HG03060 (cell line): ENCODE data around the gene CD99L2.

Source experiments
- ATAC-seq: cut with Tn5 transposase; IDR thresholded peaks from one replicate; pipeline ENCODE4 v1.9.1; 2021; ENCODE audit warnings: low read depth, moderate number of reproducible peaks; ENCODE audit not compliant: unreplicated experiment

CD99L2 gene

GRCh38 chrX:150767045-150767395, 131.4 kb downstream of the CD99L2 start:
- ATAC-seq, result no peak

DNA sequence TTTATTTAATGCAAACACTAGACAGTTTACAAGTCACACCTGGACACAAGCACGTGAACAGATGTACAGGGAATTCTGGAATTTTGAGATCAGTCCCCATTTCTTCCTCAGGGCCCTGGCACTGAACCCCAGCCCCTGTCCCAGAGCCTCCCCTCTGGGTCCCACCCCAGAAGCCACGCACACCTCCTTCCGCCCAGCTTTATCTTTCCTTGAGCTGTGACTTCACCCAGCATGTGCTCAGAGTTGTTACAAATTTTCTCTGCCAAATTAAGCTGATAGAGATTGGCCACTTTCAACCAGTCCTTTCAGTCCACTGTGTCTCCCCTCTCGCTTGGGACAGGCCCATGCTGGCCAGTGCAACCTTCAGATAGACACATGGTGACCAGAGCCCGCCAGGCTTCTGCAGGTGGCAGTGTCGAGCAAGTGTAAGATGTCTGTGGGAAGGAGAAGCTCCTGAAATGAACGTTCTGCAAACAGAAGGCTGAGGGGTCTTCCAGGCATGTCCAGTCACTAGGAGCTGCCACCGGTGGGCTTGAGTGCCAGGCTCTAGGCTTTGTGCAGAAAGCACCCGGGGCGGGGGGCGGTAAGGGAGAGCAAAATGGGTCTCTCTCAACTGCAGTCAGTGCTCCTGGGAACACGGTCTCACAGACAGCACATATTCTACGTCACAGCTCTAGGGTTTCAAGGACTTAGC, 132.0 kb downstream of the CD99L2 start:
- ATAC-seq, result no peak

DNA sequence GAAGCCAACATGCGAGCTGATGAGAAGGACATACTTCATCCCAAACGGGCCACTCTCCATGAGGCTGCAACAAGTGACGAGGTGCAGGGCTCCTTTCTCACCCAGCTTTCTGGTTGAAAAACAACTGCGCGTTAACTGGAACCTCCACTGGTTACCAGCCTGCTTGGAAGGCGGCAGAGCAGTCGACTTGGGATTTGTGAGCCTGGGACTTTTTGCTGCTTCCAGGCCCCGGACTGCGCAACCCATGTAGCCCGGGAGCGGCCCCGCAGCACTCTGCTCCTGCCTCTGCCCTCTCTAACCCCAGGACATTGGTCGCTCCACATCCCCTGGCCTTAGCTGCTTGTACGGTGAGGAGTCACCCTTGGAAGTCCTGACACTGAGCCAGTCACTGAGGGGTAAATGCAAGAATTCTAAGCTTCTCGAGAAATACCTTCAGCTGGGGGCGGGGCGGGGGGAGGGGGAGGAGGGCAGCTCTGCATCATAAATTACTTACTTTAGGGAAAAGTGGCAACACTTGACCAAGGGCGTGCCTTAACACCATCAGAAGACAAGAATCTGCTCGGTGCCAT, 132.6 kb downstream of the CD99L2 start:
- ATAC-seq, result no peak

DNA sequence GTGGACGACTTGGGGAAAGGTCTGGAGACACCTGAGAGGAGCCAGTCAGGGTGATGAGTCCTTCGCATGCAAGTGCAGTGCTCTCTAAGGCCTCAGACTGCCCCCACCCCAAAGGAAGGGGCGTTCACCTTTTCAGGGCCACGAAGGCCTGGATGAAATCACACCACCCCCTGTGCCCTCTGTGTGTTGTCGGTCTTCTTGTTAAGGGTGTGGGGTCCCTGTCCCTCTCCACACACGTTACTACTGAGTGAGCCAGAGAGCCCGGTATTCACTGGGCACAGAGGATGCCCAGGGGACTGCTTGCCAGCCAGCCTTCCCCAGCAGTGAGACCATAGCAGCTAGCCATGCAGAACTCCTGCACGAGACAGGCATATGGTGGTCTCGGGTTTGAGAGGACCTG, 133.2 kb downstream of the CD99L2 start:
- ATAC-seq, result no peak

DNA sequence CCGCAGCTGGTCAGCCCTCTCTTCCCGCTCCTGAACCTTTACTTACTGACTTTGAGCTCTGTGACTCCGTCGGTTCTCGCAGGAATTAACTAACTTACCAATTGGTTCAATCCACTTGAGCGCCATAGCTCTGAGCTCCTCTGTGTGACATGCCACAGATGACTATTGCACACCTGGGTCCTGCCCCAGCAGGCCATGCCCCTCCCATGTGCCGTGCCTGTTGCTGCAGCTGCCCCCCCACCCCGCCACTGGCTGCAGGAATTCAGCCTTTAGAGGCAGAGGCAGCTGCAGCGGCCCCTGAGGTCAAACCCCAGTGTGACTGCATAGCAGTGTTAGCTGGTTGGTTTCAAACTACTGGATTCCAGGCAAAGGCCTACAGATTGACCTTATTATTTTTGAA, 134.7 kb downstream of the CD99L2 start:
- ATAC-seq, result no peak

DNA sequence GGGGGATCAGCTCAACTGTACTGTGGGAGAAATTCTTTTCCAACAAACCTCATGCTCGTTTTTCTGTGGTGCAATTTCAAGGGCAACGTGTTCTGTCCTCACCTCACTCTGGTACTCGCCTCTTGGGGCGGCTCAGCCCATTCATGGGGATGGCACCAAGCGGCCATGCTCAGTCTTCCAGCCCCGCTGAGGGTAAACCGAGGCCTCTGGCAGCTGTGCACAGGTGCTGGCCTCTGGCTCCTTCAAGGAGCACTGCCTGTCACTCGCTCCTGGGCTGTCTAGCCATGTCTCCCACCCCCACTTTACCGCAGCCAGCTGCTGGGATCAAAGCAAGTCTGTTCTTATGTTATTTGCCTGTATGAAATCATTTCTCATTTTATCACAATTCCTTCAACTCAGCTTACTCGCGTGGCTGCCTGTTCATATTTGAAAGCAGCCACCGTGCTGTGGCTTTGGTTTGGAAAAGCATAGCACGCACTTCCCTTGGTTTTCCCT, 135.1 kb downstream of the CD99L2 start:
- ATAC-seq, result no peak

DNA sequence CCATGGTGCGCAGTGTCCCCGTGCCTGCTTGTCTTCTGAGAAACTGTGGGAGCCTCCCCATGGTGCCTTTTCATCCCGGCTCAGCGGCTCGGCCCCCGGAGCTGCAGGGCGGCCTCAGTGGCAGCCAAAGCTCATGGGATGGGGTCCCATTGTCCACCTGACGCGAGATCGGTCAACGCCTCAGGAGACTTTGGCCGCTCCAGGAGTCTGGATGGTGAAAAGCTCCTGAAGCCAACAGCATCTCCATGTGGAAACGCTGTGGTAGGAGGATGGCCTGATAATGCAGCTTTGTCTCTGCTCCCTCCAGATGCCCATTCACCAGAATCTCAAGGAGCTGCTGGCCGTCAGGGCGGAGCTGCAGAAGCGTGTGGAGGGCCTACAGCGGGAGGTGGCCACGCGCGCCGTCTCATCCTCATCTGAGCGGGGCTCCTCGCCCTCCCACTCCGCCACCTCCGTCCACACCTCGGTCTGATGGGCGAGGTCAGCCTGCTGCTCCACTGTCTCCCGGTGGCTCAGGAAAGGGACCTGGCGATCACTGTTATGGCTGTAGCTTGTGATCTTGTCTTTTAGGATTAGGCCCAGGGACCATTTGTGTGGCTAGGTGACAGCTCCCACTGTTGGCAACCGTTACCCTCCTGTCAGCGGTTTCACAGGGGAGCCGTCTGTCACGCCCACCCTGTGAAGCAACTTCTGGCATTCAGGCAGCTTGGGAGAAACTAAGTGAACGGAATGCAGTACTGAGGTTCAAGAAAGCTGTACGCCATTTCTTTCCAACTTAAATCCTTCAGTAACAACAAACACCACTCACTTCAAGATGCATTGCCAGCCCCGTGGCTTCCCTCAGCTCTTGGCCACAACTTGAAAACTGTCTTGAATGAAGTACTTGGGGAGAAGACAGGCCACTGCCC, 136.0 kb downstream of the CD99L2 start:
- ATAC-seq, result no peak

GRCh38 chrX:150761819-150762216, 136.7 kb downstream of the CD99L2 start:
- ATAC-seq, result no peak

DNA sequence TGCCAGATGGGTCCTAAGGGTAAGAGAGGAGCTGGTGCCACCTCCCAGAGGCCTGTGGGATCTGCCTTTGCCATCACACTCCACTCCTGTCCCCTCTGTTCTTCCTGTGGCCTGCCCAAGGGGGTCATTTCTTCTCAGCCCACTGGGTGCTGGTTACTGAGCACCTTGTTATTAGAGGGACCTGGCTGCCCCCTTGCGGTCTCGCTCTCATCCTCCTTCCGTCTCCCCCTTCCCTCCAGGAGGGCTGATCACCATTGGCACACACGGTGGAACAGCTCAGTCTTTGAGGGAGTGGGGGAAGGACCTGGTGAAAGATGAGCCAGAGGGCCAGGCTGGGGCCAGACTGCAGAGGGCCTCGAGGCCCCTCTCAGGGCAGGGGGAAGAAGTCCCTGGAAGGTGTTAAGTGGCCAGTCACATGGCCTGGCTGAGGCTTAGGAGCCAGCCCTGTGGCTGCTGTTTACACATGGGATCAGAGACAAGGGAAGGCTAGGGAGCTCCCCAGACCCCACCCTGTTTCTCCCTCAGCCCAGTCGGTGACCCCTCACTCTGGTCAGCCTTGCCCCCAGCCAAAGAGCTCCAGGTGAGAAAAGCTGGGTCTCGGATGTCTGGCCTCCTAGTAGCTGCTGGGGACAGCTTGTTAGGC, 137.2 kb downstream of the CD99L2 start:
- ATAC-seq, result no peak

- no peak for ATAC-seq
Observed at GRCh38 chrX:150759568-150760416, 138.7 kb downstream of the CD99L2 start.

DNA sequence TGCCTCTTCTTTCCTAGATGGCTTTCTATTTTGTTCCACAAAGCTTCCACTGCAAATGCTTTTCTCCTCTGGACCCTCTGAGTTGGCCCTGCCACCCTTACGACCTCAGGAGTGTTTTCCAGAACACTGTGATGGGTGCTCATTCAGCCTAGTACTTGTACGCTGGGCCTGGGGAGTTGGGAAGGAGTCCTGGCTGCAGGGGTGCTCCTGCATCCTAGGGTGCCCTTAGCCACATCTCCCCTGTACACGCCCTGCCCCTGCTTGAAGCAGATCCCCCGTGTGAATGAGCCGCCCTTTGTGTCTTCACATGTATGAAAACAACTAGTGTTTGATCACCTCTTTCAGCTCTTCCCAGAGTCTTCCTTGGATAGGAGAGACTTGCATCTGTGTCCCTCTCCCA, 141.1 kb downstream of the CD99L2 start:
- no peak for ATAC-seq

GRCh38 chrX:150753968-150754367, 144.5 kb downstream of the CD99L2 start:
- no peak for ATAC-seq

- no peak for ATAC-seq
Observed at GRCh38 chrX:150753357-150753756, 145.1 kb downstream of the CD99L2 start.

GRCh38 chrX:150752124-150752523, 146.3 kb downstream of the CD99L2 start:
- ATAC-seq, result no peak

DNA sequence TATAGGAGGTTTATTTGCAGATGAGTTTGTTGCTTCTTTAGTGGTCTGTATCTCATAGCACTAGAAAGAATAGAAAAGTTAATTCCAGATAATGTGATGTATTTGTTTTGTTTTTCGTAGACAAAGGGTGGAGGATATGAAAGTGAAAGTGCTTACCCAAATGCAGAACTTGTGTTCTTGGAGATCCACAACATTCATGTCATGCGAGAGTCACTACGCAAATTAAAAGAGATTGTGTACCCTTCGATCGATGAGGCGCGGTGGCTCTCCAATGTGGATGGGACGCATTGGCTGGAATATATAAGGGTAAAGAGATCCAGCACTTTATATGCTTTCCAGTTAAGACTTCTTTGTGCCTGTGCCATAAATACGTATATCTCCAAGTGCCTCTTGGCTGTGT, 162.0 kb downstream of the CD99L2 start:
- ATAC-seq, result no peak

GRCh38 chrX:150731795-150732194, 166.7 kb downstream of the CD99L2 start:
- ATAC-seq, result no peak

GRCh38 chrX:150730719-150731118, 167.7 kb downstream of the CD99L2 start:
- ATAC-seq, result no peak

- ATAC-seq, result no peak
Observed at GRCh38 chrX:150729956-150730355, 168.5 kb downstream of the CD99L2 start.

DNA sequence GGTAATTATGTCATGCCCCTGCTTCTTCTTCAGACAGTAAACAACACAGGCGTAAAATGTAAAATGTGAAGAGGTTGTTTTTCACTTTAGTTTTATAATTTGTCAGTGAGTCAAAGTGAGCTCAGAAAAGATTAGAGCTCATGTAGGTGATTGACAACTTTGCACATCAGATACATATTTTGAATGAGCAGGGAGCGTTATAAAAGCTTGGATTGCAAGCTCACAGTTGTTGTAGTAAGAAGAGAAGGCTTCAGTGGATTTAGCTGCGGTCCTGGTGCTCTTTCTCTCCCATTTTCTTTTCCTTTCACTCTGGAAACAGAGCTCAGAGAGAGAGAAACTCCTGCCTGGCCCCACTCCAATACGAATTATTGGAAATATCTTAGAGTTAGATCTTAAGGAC, 178.8 kb downstream of the CD99L2 start:
- no peak for ATAC-seq
